Measurements from ENCODE around the gene PDLIM1. TPM values are rescaled to one million over a fixed set of nuclear protein-coding genes. Genes with fewer than 3 reads are reported as not detected.

Gene PDLIM1
- polyA plus RNA-seq, 3 donors, result 1.9 to 5.2 (median 4.8) TPM

DNA sequence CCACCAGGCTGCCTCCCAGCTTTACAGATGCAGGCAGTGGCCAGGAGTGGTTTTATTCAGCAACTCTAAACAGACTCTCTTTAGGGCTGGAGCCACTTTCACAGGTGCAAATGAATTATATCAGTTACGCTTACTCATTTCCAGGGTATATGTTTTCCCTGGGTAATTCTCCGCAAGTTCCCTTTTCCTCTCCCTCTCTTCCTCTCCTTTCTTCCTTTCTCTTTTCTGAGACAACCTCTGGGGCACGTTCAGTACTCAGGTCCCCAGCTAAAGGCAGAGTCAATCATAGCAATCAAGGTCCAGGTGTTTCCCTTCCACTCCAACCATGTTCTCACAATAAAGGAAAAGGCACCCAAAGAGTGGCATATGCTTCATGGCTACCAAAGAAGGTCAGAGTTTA, 41.3 kb downstream of the PDLIM1 start:
- no peaks in the 10 kb centered on the region for H3K9me3 ChIP-seq (replicated peaks in 1 of 2; ENCODE audit: control insufficient read depth in 1 of 2, insufficient read depth in 1 of 2, low read length in 2 of 2)
- no peaks in the 10 kb centered on the region for H3K27me3 ChIP-seq (ENCODE audit: control insufficient read depth in 2 of 2, insufficient read depth in 2 of 2, low read length in 2 of 2)
- H3K36me3 ChIP-seq (replicated peaks in 1 of 2; ENCODE audit: control insufficient read depth in 1 of 2, insufficient read depth in 2 of 2, low read length in 2 of 2), result no peaks in the 10 kb centered on the region
- H3K4me1 ChIP-seq (ENCODE audit: control insufficient read depth in 1 of 2, insufficient read depth in 2 of 2, low read length in 2 of 2), result no peaks in the 10 kb centered on the region
- no peak overlapping the region for H3K9ac ChIP-seq (ENCODE audit: insufficient read depth, low read length, poor library complexity, severe bottlenecking)
- no peak overlapping the region for H3K4me2 ChIP-seq (replicated peaks; ENCODE audit: extremely low read depth, low read length, poor library complexity, severe bottlenecking)
- no peaks in the 10 kb centered on the region for H3K79me2 ChIP-seq (ENCODE audit: insufficient read depth, low read length)
- no peaks in the 10 kb centered on the region for H4K20me1 ChIP-seq (ENCODE audit: insufficient read depth, low read length)
- Mint-ChIP-seq H3K36me3 (no peaks in the 10 kb centered on the region), H3K4me1 (peaks cover 4% of the 10 kb centered on the region), H3K27me3 (ENCODE audit: low read depth in 3 of 3) (peaks cover 0 to 5% (median 3%) of the 10 kb centered on the region in 3 donors), H3K9me3 (no peaks in the 10 kb centered on the region), H3K27ac (no peak overlapping the region), H3K4me3 (no peak overlapping the region)
- WGBS (ENCODE audit: insufficient coverage), result 20% methylated on average over 2 of the region's 3 CpGs
- H3K4me3 ChIP-seq (replicated peaks in 1 of 3; ENCODE audit: low read depth in 2 of 3, low read length in 3 of 3), result no peak overlapping the region
- intact Hi-C loops (cut with micrococcal nuclease), result loop anchor here in 1 of 2 donors (5.0 kb wide), 1 partner anchor 113 kb away; no protein-coding TSS in a partner anchor
- no peak overlapping the region for H3K27ac ChIP-seq (ENCODE audit: low read depth in 1 of 2, low read length in 2 of 2)
- H2AFZ ChIP-seq (ENCODE audit: insufficient read depth, low read depth, low read length, poor library complexity, severe bottlenecking), result no peak overlapping the region
- TF ChIP-seq, protein P1, sequence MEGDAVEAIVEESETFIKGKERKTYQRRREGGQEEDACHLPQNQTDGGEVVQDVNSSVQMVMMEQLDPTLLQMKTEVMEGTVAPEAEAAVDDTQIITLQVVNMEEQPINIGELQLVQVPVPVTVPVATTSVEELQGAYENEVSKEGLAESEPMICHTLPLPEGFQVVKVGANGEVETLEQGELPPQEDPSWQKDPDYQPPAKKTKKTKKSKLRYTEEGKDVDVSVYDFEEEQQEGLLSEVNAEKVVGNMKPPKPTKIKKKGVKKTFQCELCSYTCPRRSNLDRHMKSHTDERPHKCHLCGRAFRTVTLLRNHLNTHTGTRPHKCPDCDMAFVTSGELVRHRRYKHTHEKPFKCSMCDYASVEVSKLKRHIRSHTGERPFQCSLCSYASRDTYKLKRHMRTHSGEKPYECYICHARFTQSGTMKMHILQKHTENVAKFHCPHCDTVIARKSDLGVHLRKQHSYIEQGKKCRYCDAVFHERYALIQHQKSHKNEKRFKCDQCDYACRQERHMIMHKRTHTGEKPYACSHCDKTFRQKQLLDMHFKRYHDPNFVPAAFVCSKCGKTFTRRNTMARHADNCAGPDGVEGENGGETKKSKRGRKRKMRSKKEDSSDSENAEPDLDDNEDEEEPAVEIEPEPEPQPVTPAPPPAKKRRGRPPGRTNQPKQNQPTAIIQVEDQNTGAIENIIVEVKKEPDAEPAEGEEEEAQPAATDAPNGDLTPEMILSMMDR (IDR thresholded peaks at IDR 0.05), result no peak
- no peak for DNase-seq

DNA sequence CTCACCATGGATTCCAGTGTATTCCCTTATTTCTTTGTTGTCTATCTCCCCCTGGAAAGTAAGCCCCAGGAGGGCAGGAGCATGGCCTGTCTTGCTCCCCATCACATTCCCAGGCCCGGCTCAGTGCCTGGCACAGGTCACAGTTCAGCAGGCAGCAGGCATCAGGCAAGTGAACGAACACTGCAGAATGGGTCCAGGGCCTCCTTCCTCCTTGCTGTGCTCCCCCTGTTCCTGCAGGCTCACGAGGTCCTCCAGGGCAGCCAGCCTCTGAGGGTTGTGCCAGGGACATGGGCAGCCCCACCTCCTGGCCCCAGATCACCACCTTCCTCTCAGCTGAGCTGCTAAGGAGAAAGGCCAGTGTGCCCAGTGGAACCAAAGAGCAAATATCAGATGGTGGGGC, 41.8 kb downstream of the PDLIM1 start:
- no peak for DNase-seq
- H3K9me3 ChIP-seq (replicated peaks in 1 of 2; ENCODE audit: control insufficient read depth in 1 of 2, insufficient read depth in 1 of 2, low read length in 2 of 2), result no peaks in the 10 kb centered on the region
- H3K27ac Mint-ChIP-seq, result no peak overlapping the region
- no peak overlapping the region for H3K27ac ChIP-seq (ENCODE audit: low read depth in 1 of 2, low read length in 2 of 2)
- H3K4me2 ChIP-seq (replicated peaks; ENCODE audit: extremely low read depth, low read length, poor library complexity, severe bottlenecking), result no peak overlapping the region
- H3K4me3 ChIP-seq (replicated peaks in 1 of 3; ENCODE audit: low read depth in 2 of 3, low read length in 3 of 3), result no peak overlapping the region
- H3K36me3 ChIP-seq (replicated peaks in 1 of 2; ENCODE audit: control insufficient read depth in 1 of 2, insufficient read depth in 2 of 2, low read length in 2 of 2), result no peaks in the 10 kb centered on the region
- H3K4me1 ChIP-seq (ENCODE audit: control insufficient read depth in 1 of 2, insufficient read depth in 2 of 2, low read length in 2 of 2), result no peaks in the 10 kb centered on the region
- H4K20me1 ChIP-seq (ENCODE audit: insufficient read depth, low read length), result no peaks in the 10 kb centered on the region
- H3K9ac ChIP-seq (ENCODE audit: insufficient read depth, low read length, poor library complexity, severe bottlenecking), result no peak overlapping the region
- peaks cover 4% of the 10 kb centered on the region for H3K4me1 Mint-ChIP-seq
- H3K27me3 Mint-ChIP-seq (ENCODE audit: low read depth in 3 of 3), result peaks cover 0 to 5% (median 3%) of the 10 kb centered on the region in 3 donors
- intact Hi-C loops (cut with micrococcal nuclease), result loop anchor here in 1 of 2 donors (5.0 kb wide), 1 partner anchor 113 kb away; no protein-coding TSS in a partner anchor
- H3K79me2 ChIP-seq (ENCODE audit: insufficient read depth, low read length), result no peaks in the 10 kb centered on the region
- no peaks in the 10 kb centered on the region for H3K36me3 Mint-ChIP-seq
- no peak overlapping the region for H3K4me3 Mint-ChIP-seq
- H2AFZ ChIP-seq (ENCODE audit: insufficient read depth, low read depth, low read length, poor library complexity, severe bottlenecking), result no peak overlapping the region
- TF ChIP-seq, protein P1 (IDR thresholded peaks at IDR 0.05), result no peak
- H3K9me3 Mint-ChIP-seq, result no peaks in the 10 kb centered on the region
- WGBS (ENCODE audit: insufficient coverage), result 86% methylated on average over 2 of the region's 3 CpGs
- H3K27me3 ChIP-seq (ENCODE audit: control insufficient read depth in 2 of 2, insufficient read depth in 2 of 2, low read length in 2 of 2), result no peaks in the 10 kb centered on the region

All from CD14-positive monocyte (primary cell).